DMS79 (cell line): ENCODE data around the gene SCFD1.
"Not testable (repeated sequence)": the region's sequence is repeated elsewhere in the genome, so short reads cannot be mapped to it uniquely, and the experiment has no call there.

Source experiments
- DNase-seq: peaks from one replicate; lab custom pipeline; 2025; lab: John Stamatoyannopoulos, UW

SCFD1 gene

DNA sequence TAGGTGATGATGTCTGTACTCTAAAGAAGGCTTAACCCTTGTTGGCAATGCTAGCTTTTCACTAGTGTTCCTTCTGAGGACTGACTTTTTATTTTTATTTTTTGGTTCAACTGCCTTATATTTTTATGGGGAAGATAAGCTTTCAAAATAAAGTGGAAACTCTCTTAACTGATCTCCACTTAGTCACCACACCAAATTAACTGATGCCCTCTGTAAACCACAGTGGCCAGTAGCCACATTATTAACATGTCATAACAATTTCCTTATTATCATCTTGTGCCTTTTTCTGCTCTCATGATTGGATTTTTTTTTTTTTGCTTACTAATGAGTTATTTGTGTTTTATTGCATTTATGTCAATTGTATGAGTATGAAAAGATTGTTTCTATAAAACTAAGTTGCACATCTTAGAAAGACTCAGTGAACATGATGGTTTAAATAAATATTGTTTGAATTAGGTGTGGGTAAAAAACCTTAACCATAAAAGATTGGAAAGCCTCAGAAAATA, 56.9 kb downstream of the SCFD1 start:
- DNase-seq, result no peak

DNA sequence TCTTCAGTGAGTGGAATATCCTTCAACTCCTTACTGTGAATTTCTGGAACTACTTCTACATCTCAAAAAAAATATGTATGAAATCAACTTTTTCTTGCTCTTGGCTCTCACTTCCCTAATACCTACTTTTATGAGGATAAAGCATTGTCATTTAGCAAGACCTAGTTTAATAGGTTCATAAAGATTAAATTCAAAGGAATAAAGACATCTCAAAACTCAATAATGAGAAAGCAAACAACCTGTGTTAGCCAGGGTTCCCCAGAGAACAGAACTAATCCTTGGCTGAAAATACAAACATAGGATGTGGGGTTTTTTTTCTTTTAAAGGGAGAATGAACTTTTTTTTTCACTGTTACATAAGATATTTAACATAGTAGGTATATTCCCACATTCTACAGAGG, 57.9 kb downstream of the SCFD1 start:
- DNase-seq, result no peak

DNA sequence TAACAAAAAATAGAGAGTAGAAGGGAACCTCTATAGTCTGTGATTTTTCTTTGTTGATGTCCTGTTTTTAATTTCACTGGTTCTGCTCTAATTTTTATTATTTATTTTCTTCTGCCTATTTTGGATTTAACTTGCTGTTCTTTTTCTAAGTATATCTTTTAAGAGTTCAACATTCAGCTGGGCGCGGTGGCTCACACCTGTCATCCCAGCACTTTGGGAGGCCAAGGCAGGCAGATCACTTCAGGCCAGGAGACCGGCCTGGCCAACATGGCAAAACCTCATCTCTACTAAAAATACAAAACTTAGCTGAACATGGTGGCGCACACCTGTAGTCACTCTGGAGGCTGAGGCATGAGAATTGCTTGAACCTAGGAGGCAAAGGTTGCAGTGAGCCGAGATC, 58.7 kb downstream of the SCFD1 start:
- not testable (repeated sequence) for DNase-seq

DNA sequence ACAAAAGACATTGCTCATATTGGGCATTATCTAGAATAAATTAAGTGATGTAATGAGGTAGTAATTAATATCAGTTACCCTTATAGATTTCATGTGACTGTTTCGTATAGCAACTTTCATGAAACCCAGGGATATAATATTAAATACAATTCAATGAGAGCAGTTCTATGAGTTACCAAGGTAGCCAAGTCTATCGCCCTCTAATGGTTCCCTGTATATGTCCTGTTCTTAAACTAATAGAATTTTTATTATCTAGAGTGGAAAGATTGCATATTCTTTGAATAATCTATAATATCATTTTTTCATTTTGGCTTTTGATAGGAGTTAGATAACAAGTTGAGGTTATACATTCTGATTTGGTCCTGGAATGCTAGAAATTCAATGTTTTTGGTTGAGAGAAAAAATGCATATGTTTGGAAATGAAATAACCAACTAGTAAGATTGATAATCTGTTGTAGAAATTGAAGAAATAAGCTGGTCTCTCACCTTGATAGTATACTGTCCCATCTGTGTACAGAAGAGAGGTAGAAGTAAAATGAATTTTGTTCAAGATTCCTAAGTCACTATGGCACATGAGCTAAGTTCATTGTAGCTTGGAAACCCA, 59.7 kb downstream of the SCFD1 start:
- no peak for DNase-seq

DNA sequence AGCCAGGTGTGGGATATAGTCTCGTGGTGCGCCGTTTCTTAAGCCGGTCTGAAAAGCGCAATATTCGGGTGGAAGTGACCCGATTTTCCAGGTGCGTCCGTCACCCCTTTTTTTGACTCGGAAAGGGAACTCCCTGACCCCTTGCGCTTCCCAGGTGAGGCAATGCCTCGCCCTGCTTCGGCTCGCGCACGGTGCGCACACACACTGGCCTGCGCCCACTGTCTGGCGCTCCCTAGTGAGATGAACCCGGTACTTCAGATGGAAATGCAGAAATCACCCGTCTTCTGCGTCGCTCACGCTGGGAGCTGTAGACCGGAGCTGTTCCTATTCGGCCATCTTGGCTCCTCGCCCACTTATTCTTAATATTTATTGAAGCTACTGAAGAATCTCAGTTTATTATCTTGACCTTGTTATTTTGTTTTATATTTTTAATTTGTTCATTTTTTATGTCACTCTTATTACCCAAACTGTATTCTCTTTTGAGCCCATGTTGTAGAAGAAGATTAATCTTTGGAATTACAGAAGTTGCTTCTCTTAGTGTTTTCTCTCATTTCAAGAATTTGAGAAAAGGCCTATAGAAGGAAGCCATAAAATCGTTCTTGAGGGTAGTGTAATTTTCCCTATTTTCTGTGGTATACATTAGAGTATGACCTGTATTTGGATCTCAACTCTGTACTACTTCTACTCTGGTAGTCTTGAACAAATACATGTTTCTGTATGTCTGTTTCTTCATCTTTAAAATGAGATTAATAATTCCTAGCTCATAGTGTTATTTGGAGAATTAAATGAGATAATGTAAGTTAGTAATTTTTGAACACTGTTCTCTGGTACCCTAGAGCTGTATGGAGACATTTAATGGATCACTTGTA, 68.6 kb downstream of the SCFD1 start:
- not testable (repeated sequence) for DNase-seq

DNA sequence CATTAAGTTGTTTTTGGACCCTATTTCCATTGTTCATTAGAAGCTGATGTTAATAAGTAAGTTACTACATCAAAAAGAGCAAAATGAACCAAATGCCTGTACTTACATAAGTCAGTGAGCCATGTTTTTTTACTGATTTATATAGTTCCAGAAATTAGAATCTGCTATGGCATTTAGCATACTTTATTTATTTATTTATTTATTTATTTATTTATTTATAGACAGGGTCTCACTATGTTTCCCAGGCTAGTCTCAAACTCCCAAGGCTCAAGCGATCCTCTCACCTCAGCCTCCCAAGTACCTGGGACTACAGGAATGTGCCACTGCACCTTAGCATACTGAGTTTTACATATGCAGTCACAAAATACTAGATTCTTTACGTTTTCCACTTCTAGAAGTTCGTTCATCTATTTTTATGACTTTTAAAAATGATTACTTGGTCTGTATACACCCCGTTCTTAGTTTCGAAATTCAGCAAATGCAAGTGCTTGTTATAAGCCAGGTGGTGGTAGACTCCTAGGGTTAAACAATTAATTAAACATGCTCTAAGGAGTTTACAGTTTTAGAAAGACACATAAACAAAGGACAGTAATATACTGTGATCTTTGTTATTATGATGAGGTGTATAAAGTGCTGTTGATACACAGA, 69.8 kb downstream of the SCFD1 start:
- no peak for DNase-seq

DNA sequence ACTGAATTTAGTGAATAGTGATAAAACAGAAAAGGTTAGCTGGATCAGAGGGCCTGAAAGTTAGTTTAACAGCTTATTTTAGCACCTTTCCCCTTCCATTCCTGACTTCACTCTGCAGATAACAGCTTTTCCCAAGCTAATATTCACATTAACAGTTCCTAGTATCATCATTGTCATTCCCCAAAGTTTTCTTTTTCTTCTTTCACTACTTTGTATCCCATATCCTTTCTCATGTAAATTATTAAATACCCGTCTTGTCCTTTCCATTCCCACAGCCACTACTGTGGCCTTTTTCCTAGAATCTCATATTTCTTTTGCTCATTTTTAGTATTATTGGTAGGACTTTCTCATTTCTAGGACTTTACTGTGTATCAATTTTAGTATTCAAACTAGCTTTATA, 70.5 kb downstream of the SCFD1 start:
- no peak for DNase-seq

DNA sequence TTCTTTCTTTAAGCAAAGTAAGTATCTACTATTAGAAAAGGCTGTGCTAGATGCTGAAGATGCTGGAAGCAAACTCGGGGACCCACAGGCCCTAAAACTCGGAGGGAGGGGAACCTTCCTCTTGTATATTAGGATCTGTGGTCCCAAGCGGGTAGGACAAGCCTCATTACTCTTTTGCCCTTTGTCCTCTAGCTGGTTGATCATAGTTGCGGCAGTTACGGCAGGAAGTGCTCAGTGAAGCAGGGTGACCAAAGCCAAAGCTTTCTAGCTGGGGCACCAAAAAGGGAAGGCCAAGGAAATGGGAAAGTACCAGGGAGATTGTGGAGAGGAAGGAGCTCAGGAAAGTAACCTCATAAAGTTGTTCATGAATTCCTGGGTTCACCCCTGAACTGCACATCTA, 76.3 kb downstream of the SCFD1 start:
- no peak for DNase-seq

DNA sequence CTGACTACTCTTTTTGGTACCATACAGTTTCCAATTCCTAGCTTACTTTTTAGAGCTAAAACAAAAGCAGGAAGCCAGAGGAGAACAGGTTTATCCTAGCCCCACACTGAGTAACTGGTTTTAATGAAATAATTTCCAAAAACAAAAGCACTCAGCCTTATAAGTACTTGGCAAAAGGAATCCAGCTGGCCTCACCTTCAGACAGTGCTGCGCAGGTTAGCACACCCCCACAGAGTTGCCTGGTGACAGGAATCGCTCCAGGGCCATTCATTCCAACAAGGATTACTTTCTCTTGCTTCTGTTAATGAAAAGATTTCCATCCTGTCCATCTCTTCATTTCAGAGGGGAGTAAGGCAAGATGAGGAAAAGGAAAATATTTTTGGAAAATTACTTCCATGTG, 84.6 kb downstream of the SCFD1 start:
- no peak for DNase-seq

DNA sequence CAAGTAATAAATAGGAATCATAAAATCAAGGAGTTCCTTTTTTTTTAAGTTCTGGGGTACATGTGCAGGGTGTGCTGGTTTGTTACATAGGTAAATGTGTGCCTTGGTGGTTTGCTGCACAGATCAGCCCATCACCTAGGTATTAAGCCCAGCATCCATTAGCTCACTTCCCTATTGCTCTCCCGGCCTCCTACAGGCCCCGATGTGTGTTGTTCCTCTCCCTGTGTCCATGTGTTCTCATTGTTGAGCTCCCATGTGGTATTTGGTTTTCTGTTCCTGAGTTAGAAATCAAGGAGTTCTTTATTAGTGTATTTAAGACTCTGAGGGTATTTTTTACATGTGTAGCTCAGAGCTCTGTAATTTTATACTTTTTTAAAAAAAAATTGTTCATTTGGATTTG, 86.0 kb downstream of the SCFD1 start:
- no peak for DNase-seq

DNA sequence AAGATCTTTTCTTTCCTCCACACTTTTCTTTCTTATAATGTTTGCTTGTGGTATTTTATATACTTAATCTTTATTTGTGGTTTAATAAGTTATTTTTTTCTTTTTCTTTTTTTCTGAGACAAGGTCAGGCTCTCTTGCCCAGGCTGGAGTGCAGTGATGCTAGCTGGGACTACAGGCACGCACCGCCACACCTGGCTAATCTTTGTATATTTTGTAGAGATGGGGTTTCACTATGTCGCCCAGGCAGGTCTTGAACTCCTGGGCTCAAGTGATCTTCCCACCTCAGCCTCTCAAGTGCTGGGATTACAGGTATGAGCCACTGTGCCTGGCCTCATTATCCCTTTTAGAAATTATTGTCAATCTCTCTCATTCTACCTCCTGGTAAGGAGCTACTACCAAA, 87.1 kb downstream of the SCFD1 start:
- no peak for DNase-seq

DNA sequence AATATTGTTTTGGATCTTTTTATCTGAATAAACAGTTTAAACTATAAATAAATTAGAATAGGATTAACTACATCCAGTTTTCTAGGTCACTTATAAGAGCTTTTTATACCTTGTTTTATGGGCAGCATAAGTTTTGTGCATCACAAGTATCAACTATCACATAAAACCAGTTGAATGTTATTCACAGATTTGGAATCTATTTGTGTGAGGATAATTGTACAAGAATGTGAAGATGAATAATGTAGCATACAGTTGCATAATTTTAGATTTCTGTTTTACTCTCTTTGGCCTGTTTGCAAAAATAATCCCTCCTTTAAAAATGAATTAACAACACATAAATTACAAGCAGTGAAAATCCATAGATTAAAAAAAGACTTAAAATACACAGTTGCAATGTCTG, 88.8 kb downstream of the SCFD1 start:
- no peak for DNase-seq

DNA sequence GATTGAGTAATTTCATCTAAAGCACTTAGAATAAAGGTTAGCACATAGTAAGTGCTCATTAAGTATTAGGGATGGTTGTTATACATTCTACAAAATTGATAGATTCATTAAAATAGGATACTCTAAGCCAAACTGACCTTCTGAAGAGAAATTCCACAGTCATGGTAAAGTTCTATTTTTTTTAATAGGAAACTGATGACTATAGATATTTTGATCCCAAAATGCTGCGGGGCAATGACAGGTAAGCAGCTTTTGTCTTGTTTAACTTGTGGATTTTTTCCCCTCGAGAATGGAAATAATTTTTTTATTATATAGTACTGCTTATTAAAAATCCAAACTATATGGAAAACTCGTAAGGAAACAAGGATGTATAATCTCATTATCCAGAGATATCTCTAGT, 97.0 kb downstream of the SCFD1 start:
- no peak for DNase-seq

DNA sequence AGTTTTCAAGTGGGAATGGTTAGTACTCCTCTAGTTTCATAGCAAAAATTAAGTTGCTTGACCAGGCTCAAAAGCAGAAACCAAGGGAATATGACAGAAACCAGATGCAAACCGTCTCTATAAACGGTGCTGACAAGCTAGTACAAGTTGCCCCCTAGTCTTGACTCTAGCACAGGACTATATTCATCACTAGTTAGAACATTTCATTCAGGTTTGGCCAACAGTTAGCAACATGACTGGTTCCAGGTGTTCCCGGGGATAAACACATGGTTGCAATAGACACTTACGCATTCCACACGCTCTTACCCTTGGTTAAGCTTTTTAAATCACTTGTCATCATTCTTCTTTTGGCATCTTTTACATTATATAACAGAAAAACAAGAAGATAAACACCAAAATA, 103.6 kb downstream of the SCFD1 start:
- no peak for DNase-seq

DNA sequence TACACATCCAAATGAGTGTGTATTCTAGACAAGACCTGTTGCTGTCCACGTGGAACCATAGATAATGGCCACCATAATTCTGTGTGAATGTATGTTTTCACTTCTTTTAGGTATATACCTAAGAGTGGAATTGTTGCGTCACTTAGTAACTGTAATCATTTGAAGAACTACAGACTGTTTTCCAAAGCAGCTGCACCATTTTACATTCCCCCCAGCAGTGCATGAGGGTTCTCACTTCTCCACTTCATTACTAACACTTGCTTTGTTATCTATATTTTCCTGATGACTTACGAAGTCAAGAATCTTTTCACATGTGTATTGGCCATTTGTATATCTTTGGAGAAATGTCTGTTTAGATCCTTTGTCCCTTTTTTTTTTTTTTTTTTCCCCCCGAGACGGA, 106.4 kb downstream of the SCFD1 start:
- no peak for DNase-seq

DNA sequence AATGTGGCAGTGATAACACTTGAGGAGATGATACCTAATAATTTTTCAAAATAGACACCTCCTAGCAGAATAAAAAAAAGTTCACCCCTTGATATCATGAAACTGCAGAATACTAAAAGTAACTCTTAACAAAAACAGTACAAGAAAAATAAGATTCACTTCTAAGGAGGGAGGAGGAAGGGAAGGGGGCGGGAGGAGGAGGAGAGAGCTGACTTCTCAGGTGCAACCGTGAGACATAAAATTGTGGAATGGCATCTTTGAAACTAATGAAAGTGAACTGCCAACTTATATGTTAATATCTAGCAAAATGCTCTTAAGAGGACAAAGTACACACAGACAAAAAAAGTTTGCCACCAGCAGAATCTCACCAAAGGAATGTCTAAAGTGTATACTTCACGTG, 115.8 kb downstream of the SCFD1 start:
- DNase-seq, result no peak

DNA sequence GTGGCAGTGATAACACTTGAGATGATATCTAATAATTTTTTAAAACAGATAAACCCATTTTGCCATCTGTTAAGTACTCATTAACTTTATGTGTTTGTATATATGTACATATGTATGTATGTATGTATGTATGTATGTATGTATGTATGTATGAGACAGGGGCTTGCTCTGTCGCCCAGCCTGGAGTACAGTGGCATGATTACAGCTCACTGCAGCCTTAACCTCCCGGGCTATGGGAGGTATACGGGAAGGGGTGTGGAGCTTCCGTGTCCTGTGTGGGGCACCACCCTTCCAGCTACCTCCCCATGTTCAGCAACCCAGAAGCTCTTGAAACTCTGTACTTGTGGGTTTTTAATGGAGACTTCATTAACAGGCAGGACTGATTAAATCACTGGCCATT, 116.9 kb downstream of the SCFD1 start:
- DNase-seq, result no peak

DNA sequence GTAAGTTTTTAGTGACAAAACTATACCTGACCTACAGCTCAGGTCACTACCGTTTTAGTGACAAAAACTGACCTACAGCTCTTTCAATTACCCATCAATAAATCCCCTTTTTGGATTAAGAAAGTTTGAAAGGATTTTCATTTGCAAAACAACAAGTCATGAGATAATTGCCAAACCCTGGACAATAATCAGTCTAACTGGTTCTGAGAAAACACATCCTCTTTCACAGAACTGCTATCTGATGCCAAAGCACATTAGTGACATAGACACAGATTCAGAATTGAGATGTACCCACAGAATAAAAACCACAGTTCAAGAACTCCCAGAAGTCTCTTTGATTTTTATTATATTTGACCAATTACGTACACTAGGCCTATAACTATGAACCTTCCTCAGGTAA, 126.2 kb downstream of the SCFD1 start:
- DNase-seq, result no peak

DNA sequence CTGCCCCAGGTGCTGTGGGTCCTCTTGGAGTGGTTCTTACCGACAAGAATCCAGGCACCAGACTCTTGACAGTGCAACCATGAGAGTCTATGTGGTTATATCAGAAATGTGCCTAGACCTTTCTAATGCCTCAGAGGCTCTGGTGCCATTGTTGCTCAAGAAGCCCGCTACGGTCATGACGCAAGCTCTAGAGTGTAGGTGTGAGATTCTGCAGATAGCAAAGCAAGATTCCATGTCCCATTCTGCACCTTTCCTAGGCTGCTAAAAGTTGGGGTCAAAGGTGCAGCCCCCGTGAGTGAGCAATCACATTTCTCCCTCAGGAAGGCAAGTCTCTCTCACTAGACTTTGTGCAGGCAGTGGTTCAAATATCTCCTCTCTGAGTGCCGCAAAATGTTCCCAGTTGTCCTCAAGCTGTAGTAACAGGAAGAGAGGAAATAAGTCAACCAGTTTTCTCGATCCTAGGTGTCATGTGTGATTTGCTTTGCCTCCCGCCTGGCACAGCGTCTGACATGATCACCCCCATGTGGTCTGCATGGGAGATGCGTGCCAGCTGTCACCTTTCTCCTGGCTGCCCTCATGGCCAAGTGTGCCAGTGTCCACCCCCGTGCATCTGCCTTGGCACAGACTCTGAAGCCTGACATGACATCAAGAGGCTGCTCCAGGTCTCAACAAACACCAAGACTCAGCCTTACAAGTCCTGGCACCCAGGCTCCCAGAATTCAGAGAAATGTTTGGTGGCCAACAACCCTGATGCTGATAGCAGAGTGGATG, 129.7 kb downstream of the SCFD1 start:
- DNase-seq, result no peak

DNA sequence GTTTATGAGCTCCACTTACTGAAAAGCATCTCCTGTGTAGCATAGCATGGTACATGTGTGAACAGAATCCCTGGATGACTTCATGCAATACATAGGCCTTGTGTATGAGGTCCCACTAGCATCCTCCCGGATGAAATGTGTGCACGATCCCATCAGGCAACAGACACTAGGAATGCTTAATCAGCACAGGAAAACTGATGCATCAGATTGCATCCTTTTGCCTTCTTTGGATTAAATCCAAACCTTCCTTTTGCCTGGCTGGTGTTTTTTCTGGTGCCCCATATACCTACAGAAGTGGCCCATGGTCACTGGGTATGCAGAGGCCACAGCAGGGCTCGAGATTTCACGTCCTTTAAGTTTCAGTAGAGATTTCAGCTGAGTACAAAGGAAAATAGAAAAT, 131.3 kb downstream of the SCFD1 start:
- no peak for DNase-seq

DNA sequence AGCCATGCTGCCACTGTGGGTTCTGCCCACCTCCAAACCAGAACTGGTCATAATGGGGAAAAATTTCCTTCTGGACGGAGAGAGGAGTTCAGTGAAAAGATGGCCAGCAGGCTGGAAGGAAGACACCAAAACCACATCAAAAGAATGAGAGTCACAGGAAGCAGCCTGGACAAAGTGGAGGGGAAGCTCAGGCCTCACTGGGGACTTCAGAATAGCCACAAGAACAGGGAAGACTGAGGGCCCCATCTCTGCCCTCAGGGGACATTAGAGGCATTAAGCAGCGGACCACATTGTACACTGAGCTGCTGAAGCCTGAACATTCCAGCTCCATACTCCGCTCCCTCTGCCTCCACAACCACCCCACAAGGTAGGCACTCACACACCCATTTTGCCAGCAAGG, 132.7 kb downstream of the SCFD1 start:
- DNase-seq, result no peak

DNA sequence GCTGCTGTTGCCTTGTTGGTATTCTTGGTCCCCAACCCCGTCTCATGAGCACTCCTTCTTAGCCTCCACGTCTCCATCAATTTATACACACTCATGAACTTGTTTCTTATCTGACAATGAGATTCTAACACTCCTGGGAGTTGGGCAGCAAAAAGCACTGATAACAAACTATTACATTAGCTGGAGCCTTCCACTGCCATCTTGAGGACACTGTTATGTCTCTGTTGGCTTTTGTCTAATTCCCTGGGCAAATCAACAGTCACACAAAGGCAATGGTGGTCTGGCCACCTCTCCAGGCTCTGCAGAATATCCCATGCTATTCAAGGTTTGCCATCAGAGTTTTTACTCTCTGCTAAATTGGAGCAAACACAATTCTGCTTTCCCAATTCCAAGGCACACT, 134.5 kb downstream of the SCFD1 start:
- DNase-seq, result no peak
